GM12801 (cell line): ENCODE measurements around the gene MBNL1.

Experiments
- CTCF ChIP-seq: IDR thresholded peaks from one replicate; pipeline ENCODE4 v1.5.1; 2011; ENCODE audit warnings: control low read depth; ENCODE audit not compliant: insufficient read length; ENCODE audit errors: extremely low read depth

MBNL1 gene

GRCh38 chr3:152229692-152230091 is 39.0 kb upstream of the MBNL1 start:
- no peak for TF ChIP-seq CTCF

GRCh38 chr3:152230370-152230769 is 38.4 kb upstream of the MBNL1 start:
- TF ChIP-seq CTCF, result no peak

- TF ChIP-seq CTCF, result no peak
Observed at GRCh38 chr3:152232001-152232400, 36.7 kb upstream of the MBNL1 start.

GRCh38 chr3:152232679-152233078 is 36.0 kb upstream of the MBNL1 start:
- TF ChIP-seq CTCF, result no peak

- no peak for TF ChIP-seq CTCF
Observed at GRCh38 chr3:152234657-152235375, 33.9 kb upstream of the MBNL1 start.

GRCh38 chr3:152235709-152236298 is 32.9 kb upstream of the MBNL1 start:
- TF ChIP-seq CTCF, result no peak

GRCh38 chr3:152236716-152237115 is 32.0 kb upstream of the MBNL1 start:
- no peak for TF ChIP-seq CTCF
